NT2/D1 (cell line): Measurements from ENCODE around the gene RCSD1.

Source experiments
- DNase-seq: peaks from one replicate; pipeline ENCODE4 v3.0.0-alpha.2; 2011; ENCODE audit warnings: low read depth, low spot score
- H3K27me3 ChIP-seq: 2 replicates; pipeline ENCODE4 v1.6.0; 2011; ENCODE audit warnings: mild to moderate bottlenecking; ENCODE audit not compliant: insufficient read length, insufficient read depth
- H3K36me3 ChIP-seq: 2 replicates; pipeline ENCODE4 v1.6.1; 2011; ENCODE audit warnings: mild to moderate bottlenecking, low read length, mixed read lengths; ENCODE audit not compliant: insufficient read depth, insufficient read length
- H3K4me1 ChIP-seq: 2 replicates; pipeline ENCODE4 v1.5.1; 2011; ENCODE audit not compliant: insufficient read depth, insufficient read length
- H3K4me3 ChIP-seq: 2 replicates; pipeline ENCODE4 v1.5.1; 2011; ENCODE audit warnings: low read depth; ENCODE audit not compliant: insufficient read length
- H3K9ac ChIP-seq: 2 replicates; pipeline ENCODE4 v1.6.0; 2011; ENCODE audit warnings: low read depth; ENCODE audit not compliant: insufficient read length
- H3K9me3 ChIP-seq: 2 replicates; pipeline ENCODE4 v1.5.1; 2011; ENCODE audit warnings: mild to moderate bottlenecking, low read length; ENCODE audit not compliant: insufficient read depth
- SUZ12 ChIP-seq: IDR thresholded peaks from 2 replicates; pipeline ENCODE4 v1.6.1; 2011; ENCODE audit not compliant: insufficient read length, insufficient read depth; ENCODE audit errors: extremely low read depth
- YY1 ChIP-seq: IDR thresholded peaks from 2 replicates; pipeline ENCODE4 v1.6.1; 2011; ENCODE audit not compliant: insufficient read length, insufficient read depth
- ZNF274 ChIP-seq: IDR thresholded peaks from 2 replicates; pipeline ENCODE4 v1.6.1; 2011; ENCODE audit warnings: mild to moderate bottlenecking, low read depth, low read length

RCSD1 gene

GRCh38 chr1:167678838-167679237 is 48.8 kb downstream of the RCSD1 start:
- Histone ChIP-seq H3K9me3 (no peaks in the 10 kb centered on the region), H3K4me3 (no peak overlapping the region), H3K36me3 (no peaks in the 10 kb centered on the region), H3K9ac (no peak overlapping the region), H3K27me3 (no peaks in the 10 kb centered on the region), H3K4me1 (peaks cover 15% of the 10 kb centered on the region)
- TF ChIP-seq ZNF274 = no peak
- no peak for TF ChIP-seq SUZ12
- no peak for TF ChIP-seq YY1
- no peak for DNase-seq

DNA sequence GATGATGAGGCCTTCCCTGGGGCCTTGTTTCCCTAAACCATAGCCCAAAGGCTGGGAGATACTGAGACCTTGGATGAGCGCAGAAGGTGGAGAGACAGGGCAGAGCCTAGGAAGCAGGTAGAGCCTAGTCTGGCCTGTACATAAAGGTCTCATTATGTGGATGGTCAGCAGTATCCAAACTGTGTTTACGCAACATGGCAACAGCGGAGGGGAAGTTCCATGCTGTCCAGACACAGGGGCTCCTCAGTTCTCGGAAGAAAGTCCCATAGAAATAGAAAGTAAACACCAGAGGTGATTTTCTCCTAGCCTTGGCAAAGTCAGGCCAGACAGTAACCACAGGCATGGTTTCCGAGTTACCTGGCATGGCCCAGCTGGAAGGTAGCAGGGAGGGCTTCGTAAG is 49.7 kb downstream of the RCSD1 start:
- Histone ChIP-seq H3K27me3 (no peaks in the 10 kb centered on the region), H3K4me3 (no peak overlapping the region), H3K9me3 (no peaks in the 10 kb centered on the region), H3K36me3 (no peaks in the 10 kb centered on the region), H3K4me1 (peaks cover 20% of the 10 kb centered on the region), H3K9ac (no peak overlapping the region)
- TF ChIP-seq ZNF274 (no peak), SUZ12 (no peak), YY1 (no peak)
- no peak for DNase-seq

DNA sequence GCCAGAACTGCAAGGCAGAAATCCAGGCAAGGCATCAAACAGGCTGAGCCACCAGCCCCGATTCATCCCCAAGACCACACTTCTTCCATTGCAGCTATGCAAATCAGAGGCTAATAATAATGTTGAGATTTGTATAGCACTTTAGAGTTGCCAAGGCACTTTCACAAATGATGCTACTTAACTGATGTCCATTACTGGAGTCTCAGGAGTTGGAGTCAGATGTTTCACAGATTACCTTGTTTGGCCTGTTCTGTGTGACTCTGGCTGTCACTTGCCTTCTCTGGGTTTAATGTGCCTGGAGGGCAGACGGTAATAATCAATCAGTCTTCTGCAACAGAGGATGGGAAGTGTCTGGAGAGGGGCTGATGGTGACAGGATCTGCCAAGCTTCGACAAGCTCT is 51.0 kb downstream of the RCSD1 start:
- no peaks in the 10 kb centered on the region for H3K9me3 ChIP-seq
- H3K36me3 ChIP-seq = no peaks in the 10 kb centered on the region
- no peaks in the 10 kb centered on the region for H3K27me3 ChIP-seq
- no peak for DNase-seq
- H3K4me3 ChIP-seq = no peak overlapping the region
- no peak for TF ChIP-seq SUZ12
- H3K4me1 ChIP-seq = peaks cover 20% of the 10 kb centered on the region
- no peak overlapping the region for H3K9ac ChIP-seq

GRCh38 chr1:167681451-167682098 is 51.5 kb downstream of the RCSD1 start:
- no peak for TF ChIP-seq SUZ12
- TF ChIP-seq YY1 = no peak
- no peak for TF ChIP-seq ZNF274
- no peak for DNase-seq
- Histone ChIP-seq H3K9me3 (no peaks in the 10 kb centered on the region), H3K4me1 (peaks cover 21% of the 10 kb centered on the region), H3K36me3 (no peaks in the 10 kb centered on the region), H3K27me3 (no peaks in the 10 kb centered on the region), H3K9ac (no peak overlapping the region), H3K4me3 (no peak overlapping the region)

DNA sequence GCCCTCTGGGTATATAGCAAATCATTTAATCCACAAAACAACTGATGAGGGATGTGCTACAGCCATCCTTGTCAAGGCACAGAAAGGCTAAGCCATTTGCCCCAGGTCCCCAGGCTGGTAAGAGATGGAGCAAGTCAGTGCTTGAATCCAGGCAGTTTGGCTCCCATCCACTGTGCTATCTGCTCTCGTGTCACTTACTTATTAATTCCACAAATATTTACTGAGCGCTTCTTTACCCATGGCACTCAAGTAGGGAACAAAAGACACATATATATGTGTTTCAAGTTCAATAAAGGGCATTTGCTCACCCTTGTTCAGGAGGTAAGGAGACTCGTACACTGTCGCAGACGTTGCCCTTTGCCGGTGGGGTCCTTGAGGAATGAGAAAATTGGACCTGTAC is 53.2 kb downstream of the RCSD1 start:
- Histone ChIP-seq H3K4me1 (peaks cover 25% of the 10 kb centered on the region), H3K9me3 (no peaks in the 10 kb centered on the region), H3K36me3 (no peaks in the 10 kb centered on the region), H3K4me3 (no peak overlapping the region), H3K9ac (peak overlapping the region; percentile 24), H3K27me3 (no peaks in the 10 kb centered on the region)
- TF ChIP-seq YY1 (no peak), ZNF274 (no peak), SUZ12 (no peak)
- no peak for DNase-seq

DNA sequence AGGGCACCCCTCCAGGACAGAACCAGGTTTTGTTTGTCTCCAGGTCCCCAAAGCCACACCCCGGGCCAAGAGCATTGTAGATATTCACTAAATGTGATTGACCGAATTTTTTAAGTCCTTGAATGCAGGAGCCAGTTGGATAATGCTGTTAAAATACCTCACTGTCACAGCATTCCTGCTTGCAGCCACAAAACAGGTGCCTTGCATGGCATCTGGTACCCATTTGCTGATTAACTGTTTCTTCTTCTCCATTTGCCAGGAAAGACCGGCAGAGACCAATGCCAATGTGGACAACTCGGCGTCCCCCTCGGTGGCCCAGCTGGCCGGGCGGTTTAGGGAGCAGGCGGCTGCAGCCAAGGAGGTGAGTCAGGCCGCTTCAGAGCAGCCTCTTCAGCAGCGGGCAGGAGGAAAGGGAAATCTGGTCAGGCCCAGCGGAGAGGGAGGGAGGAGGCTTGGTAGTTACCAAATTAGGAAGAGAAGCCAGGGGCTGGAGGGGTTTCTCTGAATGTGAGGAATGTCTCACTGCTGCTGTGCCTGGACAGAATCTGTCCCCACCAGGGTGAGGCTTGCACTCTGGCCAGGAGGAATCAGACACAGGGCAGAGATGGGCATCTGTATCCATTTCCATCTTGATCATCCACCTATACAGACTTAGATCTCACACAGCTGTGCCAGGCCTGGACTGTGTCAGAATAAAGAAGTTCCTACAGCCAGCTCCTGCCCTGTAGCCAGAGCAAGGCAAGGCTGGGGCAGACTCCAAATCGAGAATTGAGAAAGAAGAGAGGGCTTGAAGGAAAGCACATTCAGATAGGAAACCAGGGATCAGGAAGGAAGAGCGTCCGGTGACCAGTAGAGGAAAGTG is 53.8 kb downstream of the RCSD1 start:
- no peaks in the 10 kb centered on the region for H3K27me3 ChIP-seq
- H3K4me3 ChIP-seq = no peak overlapping the region
- H3K9ac ChIP-seq = peak overlapping the region; percentile 24
- no peak for TF ChIP-seq SUZ12
- TF ChIP-seq ZNF274 = no peak
- no peak for TF ChIP-seq YY1
- H3K4me1 ChIP-seq = peaks cover 22% of the 10 kb centered on the region
- peak; percentile 78 for DNase-seq
- H3K36me3 ChIP-seq = no peaks in the 10 kb centered on the region
- no peaks in the 10 kb centered on the region for H3K9me3 ChIP-seq

DNA sequence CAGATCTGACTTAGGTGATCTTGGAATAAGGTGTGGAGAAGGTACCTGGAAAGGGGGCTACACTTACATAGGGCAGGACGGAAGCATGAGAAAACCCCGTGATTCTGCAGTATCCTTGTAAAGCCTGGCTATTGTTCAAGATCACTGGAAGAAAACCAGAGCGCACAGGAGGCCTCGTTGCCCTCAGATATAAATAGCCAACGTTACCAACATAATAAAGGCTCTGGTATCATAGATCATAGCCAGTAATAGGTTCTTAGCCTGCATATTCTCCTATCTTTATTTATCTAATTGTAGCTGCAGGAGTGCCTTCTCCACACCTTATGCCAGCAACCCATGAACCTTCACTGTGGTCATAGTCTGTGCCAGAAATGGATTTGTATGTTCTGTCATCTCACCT is 55.8 kb downstream of the RCSD1 start:
- Histone ChIP-seq H3K27me3 (no peaks in the 10 kb centered on the region), H3K36me3 (no peaks in the 10 kb centered on the region), H3K4me3 (no peak overlapping the region), H3K9ac (no peak overlapping the region), H3K4me1 (peaks cover 22% of the 10 kb centered on the region), H3K9me3 (no peaks in the 10 kb centered on the region)
- DNase-seq = no peak
- TF ChIP-seq SUZ12 (no peak), ZNF274 (no peak), YY1 (no peak)
